Ishikawa (cell line): ENCODE results near the gene FAXDC2.

Experiments used
- CEBPB ChIP-seq: IDR thresholded peaks from 2 replicates; pipeline ENCODE4 v1.6.1; 2012
- CREB1 ChIP-seq: IDR thresholded peaks from 2 replicates; pipeline ENCODE4 v1.6.1; 2012; ENCODE audit warnings: low read depth
- EGR1 ChIP-seq: IDR thresholded peaks from 2 replicates; pipeline ENCODE4 v1.6.1; 2012
- EP300 ChIP-seq: IDR thresholded peaks from 2 replicates; pipeline ENCODE4 v1.6.1; 2012; ENCODE audit warnings: borderline replicate concordance
- FOXM1 ChIP-seq: IDR thresholded peaks from 2 replicates; pipeline ENCODE4 v1.6.1; 2012; ENCODE audit warnings: low read depth, borderline replicate concordance
- MAX ChIP-seq: IDR thresholded peaks from 2 replicates; pipeline ENCODE4 v1.6.1; 2012
- NFIC ChIP-seq: IDR thresholded peaks from 2 replicates; pipeline ENCODE4 v1.6.1; 2012
- RAD21 ChIP-seq: IDR thresholded peaks from 2 replicates; pipeline ENCODE4 v1.6.1; 2012; ENCODE audit warnings: low read depth
- REST ChIP-seq: IDR thresholded peaks from 2 replicates; pipeline ENCODE4 v1.6.1; 2012; ENCODE audit warnings: low read depth, mild to moderate bottlenecking
- TAF1 ChIP-seq: IDR thresholded peaks from 2 replicates; pipeline ENCODE4 v1.6.1; 2012; ENCODE audit warnings: low read depth, mild to moderate bottlenecking
- TCF12 ChIP-seq: IDR thresholded peaks from 2 replicates; pipeline ENCODE4 v1.6.1; 2012; ENCODE audit warnings: low read depth
- TEAD4 ChIP-seq: IDR thresholded peaks from 2 replicates; pipeline ENCODE4 v1.6.1; 2012
- USF1 ChIP-seq: IDR thresholded peaks from 2 replicates; pipeline ENCODE4 v1.6.1; 2012
- YY1 ChIP-seq: IDR thresholded peaks from 2 replicates; pipeline ENCODE4 v1.6.1; 2012; ENCODE audit warnings: low read depth
- ZBTB7A ChIP-seq: IDR thresholded peaks from 2 replicates; pipeline ENCODE4 v1.6.1; 2012; ENCODE audit warnings: low read depth

FAXDC2 gene

GRCh38 chr5:154797762-154798161 lies 52.6 kb downstream of the FAXDC2 start:
- TF ChIP-seq ZBTB7A (no peak), CEBPB (no peak), TCF12 (no peak), NFIC (no peak), USF1 (no peak), YY1 (no peak), REST (no peak), RAD21 (no peak), CREB1 (no peak), EP300 (no peak)

- no peak for TF ChIP-seq EGR1
- no peak for TF ChIP-seq ZBTB7A
- TF ChIP-seq REST = no peak
- no peak for TF ChIP-seq USF1
- TF ChIP-seq FOXM1 = no peak
- no peak for TF ChIP-seq TEAD4
- TF ChIP-seq TAF1 = no peak
- no peak for TF ChIP-seq NFIC
Observed at GRCh38 chr5:154795235-154795596, 55.2 kb downstream of the FAXDC2 start.

GRCh38 chr5:154794525-154795234 lies 55.7 kb downstream of the FAXDC2 start:
- TF ChIP-seq TCF12 (no peak), TAF1 (no peak), RAD21 (no peak), EP300 (no peak), YY1 (no peak), ZBTB7A (no peak), REST (no peak), MAX (no peak), CREB1 (no peak)

- TF ChIP-seq TAF1 = no peak
- TF ChIP-seq EGR1 = no peak
- no peak for TF ChIP-seq ZBTB7A
- TF ChIP-seq TEAD4 = no peak
- TF ChIP-seq CEBPB = no peak
- TF ChIP-seq CREB1 = no peak
- no peak for TF ChIP-seq FOXM1
- TF ChIP-seq MAX = no peak
- no peak for TF ChIP-seq EP300
- no peak for TF ChIP-seq RAD21
- TF ChIP-seq REST = no peak
- TF ChIP-seq NFIC = no peak
- TF ChIP-seq USF1 = no peak
- TF ChIP-seq TCF12 = no peak
- no peak for TF ChIP-seq YY1
Observed at GRCh38 chr5:154793599-154794524, 56.5 kb downstream of the FAXDC2 start.
